ENCODE data around the gene TMEM208. TPM values are rescaled to one million over a fixed set of nuclear protein-coding genes. Genes with fewer than 3 reads are reported as not detected.

TMEM208 gene
- total and polyA plus RNA-seq, 2 of the 13 experiments (the other 11 are each of a cell fraction or from before 2014, with no cell fraction given) = 58.8 to 72.9 TPM

DNA sequence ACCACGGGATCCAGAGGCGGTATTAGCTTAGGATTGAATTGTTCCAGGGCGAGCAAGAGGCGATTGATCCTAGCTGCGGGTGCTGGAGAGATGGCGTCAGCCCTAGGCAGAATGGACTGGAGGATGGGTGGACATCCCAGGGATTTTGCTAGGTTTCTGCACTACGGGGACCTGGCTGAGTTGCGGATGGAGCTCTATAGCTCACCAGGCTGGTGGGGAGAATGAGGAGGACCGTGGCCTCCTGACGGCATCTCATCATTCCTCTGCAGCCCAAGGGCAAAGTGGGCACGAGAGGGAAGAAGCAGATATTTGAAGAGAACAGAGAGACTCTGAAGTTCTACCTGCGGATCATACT, 614 bp downstream of the TMEM208 start (continued):
- TF ChIP-seq ZNF777 (CRISPR knock-in tag; IDR thresholded peaks at IDR 0.05) = 0 out of 2 replicates have a peak, but pooled peaks have one; percentile 9
- 0 out of 2 replicates have a peak, but pooled peaks have one; percentile 21 for TF ChIP-seq SRY (CRISPR knock-in tag; IDR thresholded peaks at IDR 0.05)
- TF ChIP-seq ZNF605 (CRISPR knock-in tag; IDR thresholded peaks at IDR 0.05) = no peak
- TF ChIP-seq ZBTB42 (CRISPR knock-in tag; IDR thresholded peaks at IDR 0.05) = no peak
- TF ChIP-seq, protein P1, sequence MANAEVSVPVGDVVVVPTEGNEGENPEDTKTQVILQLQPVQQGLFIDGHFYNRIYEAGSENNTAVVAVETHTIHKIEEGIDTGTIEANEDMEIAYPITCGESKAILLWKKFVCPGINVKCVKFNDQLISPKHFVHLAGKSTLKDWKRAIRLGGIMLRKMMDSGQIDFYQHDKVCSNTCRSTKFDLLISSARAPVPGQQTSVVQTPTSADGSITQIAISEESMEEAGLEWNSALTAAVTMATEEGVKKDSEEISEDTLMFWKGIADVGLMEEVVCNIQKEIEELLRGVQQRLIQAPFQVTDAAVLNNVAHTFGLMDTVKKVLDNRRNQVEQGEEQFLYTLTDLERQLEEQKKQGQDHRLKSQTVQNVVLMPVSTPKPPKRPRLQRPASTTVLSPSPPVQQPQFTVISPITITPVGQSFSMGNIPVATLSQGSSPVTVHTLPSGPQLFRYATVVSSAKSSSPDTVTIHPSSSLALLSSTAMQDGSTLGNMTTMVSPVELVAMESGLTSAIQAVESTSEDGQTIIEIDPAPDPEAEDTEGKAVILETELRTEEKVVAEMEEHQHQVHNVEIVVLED (CRISPR knock-in tag; IDR thresholded peaks at IDR 0.05; ENCODE audit: borderline replicate concordance) = no peak
- TF ChIP-seq ZNF737 (CRISPR knock-in tag; IDR thresholded peaks at IDR 0.05; ENCODE audit: borderline replicate concordance) = no peak
- TF ChIP-seq SIN3A (IDR thresholded peaks at IDR 0.05; ENCODE audit: borderline replicate concordance, low read depth, low read length) = no peak
- TF ChIP-seq, protein P2, sequence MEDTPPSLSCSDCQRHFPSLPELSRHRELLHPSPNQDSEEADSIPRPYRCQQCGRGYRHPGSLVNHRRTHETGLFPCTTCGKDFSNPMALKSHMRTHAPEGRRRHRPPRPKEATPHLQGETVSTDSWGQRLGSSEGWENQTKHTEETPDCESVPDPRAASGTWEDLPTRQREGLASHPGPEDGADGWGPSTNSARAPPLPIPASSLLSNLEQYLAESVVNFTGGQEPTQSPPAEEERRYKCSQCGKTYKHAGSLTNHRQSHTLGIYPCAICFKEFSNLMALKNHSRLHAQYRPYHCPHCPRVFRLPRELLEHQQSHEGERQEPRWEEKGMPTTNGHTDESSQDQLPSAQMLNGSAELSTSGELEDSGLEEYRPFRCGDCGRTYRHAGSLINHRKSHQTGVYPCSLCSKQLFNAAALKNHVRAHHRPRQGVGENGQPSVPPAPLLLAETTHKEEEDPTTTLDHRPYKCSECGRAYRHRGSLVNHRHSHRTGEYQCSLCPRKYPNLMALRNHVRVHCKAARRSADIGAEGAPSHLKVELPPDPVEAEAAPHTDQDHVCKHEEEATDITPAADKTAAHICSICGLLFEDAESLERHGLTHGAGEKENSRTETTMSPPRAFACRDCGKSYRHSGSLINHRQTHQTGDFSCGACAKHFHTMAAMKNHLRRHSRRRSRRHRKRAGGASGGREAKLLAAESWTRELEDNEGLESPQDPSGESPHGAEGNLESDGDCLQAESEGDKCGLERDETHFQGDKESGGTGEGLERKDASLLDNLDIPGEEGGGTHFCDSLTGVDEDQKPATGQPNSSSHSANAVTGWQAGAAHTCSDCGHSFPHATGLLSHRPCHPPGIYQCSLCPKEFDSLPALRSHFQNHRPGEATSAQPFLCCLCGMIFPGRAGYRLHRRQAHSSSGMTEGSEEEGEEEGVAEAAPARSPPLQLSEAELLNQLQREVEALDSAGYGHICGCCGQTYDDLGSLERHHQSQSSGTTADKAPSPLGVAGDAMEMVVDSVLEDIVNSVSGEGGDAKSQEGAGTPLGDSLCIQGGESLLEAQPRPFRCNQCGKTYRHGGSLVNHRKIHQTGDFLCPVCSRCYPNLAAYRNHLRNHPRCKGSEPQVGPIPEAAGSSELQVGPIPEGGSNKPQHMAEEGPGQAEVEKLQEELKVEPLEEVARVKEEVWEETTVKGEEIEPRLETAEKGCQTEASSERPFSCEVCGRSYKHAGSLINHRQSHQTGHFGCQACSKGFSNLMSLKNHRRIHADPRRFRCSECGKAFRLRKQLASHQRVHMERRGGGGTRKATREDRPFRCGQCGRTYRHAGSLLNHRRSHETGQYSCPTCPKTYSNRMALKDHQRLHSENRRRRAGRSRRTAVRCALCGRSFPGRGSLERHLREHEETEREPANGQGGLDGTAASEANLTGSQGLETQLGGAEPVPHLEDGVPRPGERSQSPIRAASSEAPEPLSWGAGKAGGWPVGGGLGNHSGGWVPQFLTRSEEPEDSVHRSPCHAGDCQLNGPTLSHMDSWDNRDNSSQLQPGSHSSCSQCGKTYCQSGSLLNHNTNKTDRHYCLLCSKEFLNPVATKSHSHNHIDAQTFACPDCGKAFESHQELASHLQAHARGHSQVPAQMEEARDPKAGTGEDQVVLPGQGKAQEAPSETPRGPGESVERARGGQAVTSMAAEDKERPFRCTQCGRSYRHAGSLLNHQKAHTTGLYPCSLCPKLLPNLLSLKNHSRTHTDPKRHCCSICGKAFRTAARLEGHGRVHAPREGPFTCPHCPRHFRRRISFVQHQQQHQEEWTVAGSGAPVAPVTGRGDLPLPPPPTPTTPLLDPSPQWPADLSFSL (CRISPR knock-in tag; IDR thresholded peaks at IDR 0.05) = no peak
- TF ChIP-seq REPIN1 (CRISPR knock-in tag; IDR thresholded peaks at IDR 0.05; ENCODE audit: borderline replicate concordance, low read depth) = no peak
- TF ChIP-seq POGZ (CRISPR knock-in tag; IDR thresholded peaks at IDR 0.05) = no peak
- TF ChIP-seq NCOA1 (CRISPR knock-in tag; IDR thresholded peaks at IDR 0.05) = no peak
- TF ChIP-seq, protein P3, sequence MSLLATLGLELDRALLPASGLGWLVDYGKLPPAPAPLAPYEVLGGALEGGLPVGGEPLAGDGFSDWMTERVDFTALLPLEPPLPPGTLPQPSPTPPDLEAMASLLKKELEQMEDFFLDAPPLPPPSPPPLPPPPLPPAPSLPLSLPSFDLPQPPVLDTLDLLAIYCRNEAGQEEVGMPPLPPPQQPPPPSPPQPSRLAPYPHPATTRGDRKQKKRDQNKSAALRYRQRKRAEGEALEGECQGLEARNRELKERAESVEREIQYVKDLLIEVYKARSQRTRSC (CRISPR knock-in tag; IDR thresholded peaks at IDR 0.05; ENCODE audit: low read depth) = no peak
- no peak for TF ChIP-seq ZNF143 (CRISPR knock-in tag; IDR thresholded peaks at IDR 0.05)
- TF ChIP-seq RELA (CRISPR knock-in tag; IDR thresholded peaks at IDR 0.05) = no peak
- no peak for TF ChIP-seq ZNF274 (CRISPR knock-in tag; IDR thresholded peaks at IDR 0.05)
- TF ChIP-seq ZNF205 (CRISPR knock-in tag; IDR thresholded peaks at IDR 0.05) = no peak
- TF ChIP-seq ZFP62 (CRISPR knock-in tag; IDR thresholded peaks at IDR 0.05) = no peak
- TF ChIP-seq, protein P4, sequence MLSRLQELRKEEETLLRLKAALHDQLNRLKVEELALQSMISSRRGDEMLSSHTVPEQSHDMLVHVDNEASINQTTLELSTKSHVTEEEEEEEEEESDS (CRISPR knock-in tag; IDR thresholded peaks at IDR 0.05; ENCODE audit: borderline replicate concordance) = no peak
- TF ChIP-seq ZNF572 (CRISPR knock-in tag; IDR thresholded peaks at IDR 0.05) = 0 out of 2 replicates have a peak, but pooled peaks have one; percentile 10
- no peak for TF ChIP-seq NR2F6 (IDR thresholded peaks at IDR 0.05)
- no peak for TF ChIP-seq NR2F6 (CRISPR knock-in tag; IDR thresholded peaks at IDR 0.05)
- TF ChIP-seq HNRNPK (IDR thresholded peaks at IDR 0.05; ENCODE audit: low read depth, low read length, poor library complexity, severe bottlenecking) = no peak
- TF ChIP-seq KDM2A (CRISPR knock-in tag; IDR thresholded peaks at IDR 0.05; ENCODE audit: borderline replicate concordance, low read depth) = no peak
- TF ChIP-seq ZNF724P (CRISPR knock-in tag; IDR thresholded peaks at IDR 0.05; ENCODE audit: borderline replicate concordance) = no peak

All from HepG2 (cell line).